CD14-positive monocyte (primary cell): ENCODE results near the gene USP25. TPM values are rescaled to one million over a fixed set of nuclear protein-coding genes. Genes with fewer than 3 reads are reported as not detected.

Experiments used
- DNase-seq, 3 donors: peaks; one replicate each; pipeline ENCODE4 v3.0.0-alpha.2; 2011 to 2022
- H2AFZ ChIP-seq: 2 replicates; pipeline ENCODE4 v1.6.0; 2012; ENCODE audit warnings: mild to moderate bottlenecking, low read depth, low read length, inconsistent platforms; ENCODE audit not compliant: insufficient read depth, poor library complexity, severe bottlenecking
- H3K27ac ChIP-seq, 2 donors: 1 replicate in 1 of 2; 2 replicates in 1 of 2; pipeline ENCODE4 v1.5.1; 2012 to 2013; ENCODE audit warnings: low read length in 2 of 2, control low read depth in 1 of 2, inconsistent platforms in 1 of 2, low read depth in 1 of 2, mild to moderate bottlenecking in 1 of 2
- H3K27me3 ChIP-seq, 2 donors: one replicate each; pipeline versions ENCODE4 v1.6.0 to v1.6.1; 2011 to 2013; ENCODE audit warnings: low read length in 2 of 2; ENCODE audit not compliant: control insufficient read depth in 2 of 2, insufficient read depth in 2 of 2
- H3K36me3 ChIP-seq, 2 donors: replicated peaks in 1 of 2; 1 replicate in 1 of 2; 2 replicates in 1 of 2; pipeline versions ENCODE4 v1.5.1 to v1.6.1; 2012 to 2013; ENCODE audit warnings: low read length in 2 of 2, control low read depth in 1 of 2, inconsistent platforms in 1 of 2, mild to moderate bottlenecking in 1 of 2; ENCODE audit not compliant: insufficient read depth in 2 of 2, control insufficient read depth in 1 of 2
- H3K4me1 ChIP-seq, 2 donors: 1 replicate in 1 of 2; 2 replicates in 1 of 2; pipeline versions ENCODE4 v1.5.1 to v1.6.1; 2012 to 2013; ENCODE audit warnings: low read length in 2 of 2, control low read depth in 1 of 2, inconsistent platforms in 1 of 2, mild to moderate bottlenecking in 1 of 2, moderate library complexity in 1 of 2; ENCODE audit not compliant: insufficient read depth in 2 of 2, control insufficient read depth in 1 of 2
- H3K4me2 ChIP-seq: replicated peaks from 2 replicates; pipeline ENCODE3; 2012; ENCODE audit warnings: low read length, moderate library complexity, mild to moderate bottlenecking; ENCODE audit not compliant: poor library complexity, severe bottlenecking; ENCODE audit errors: extremely low read depth
- H3K4me3 ChIP-seq, 3 experiments: fragments of 200-600 bp in 1 of 3; sonication (generic) in 1 of 3; replicated peaks in 1 of 3; 1 replicate in 2 of 3; 2 replicates in 1 of 3; pipeline ENCODE4 v1.5.1; 2011 to 2013; ENCODE audit warnings: low read length in 3 of 3, mild to moderate bottlenecking in 3 of 3, control low read depth in 2 of 3, low read depth in 2 of 3, inconsistent platforms in 1 of 3, moderate library complexity in 1 of 3
- H3K79me2 ChIP-seq: 2 replicates; pipeline ENCODE4 v1.6.0; 2012; ENCODE audit warnings: mild to moderate bottlenecking, control low read depth, inconsistent platforms, low read length, moderate library complexity; ENCODE audit not compliant: insufficient read depth
- H3K9ac ChIP-seq: 2 replicates; pipeline ENCODE4 v1.6.0; 2017; ENCODE audit warnings: low read length, mild to moderate bottlenecking; ENCODE audit not compliant: insufficient read depth, poor library complexity, severe bottlenecking
- H3K9me3 ChIP-seq, 2 donors: replicated peaks in 1 of 2; 1 replicate in 1 of 2; 2 replicates in 1 of 2; pipeline versions ENCODE4 v1.5.1 to v1.6.1; 2012 to 2013; ENCODE audit warnings: low read length in 2 of 2, control low read depth in 1 of 2; ENCODE audit not compliant: control insufficient read depth in 1 of 2, insufficient read depth in 1 of 2
- H4K20me1 ChIP-seq: 2 replicates; pipeline ENCODE4 v1.6.0; 2012; ENCODE audit warnings: mild to moderate bottlenecking, low read length, control low read depth, moderate library complexity; ENCODE audit not compliant: insufficient read depth
- H3K27ac Mint-ChIP-seq, 7 donors: one replicate each; pipeline ENCODE4 v1.8.0; 2020; ENCODE audit warnings: mild to moderate bottlenecking in 7 of 7, mixed read lengths in 7 of 7, moderate library complexity in 6 of 7, inconsistent platforms in 2 of 7
- H3K27me3 Mint-ChIP-seq, 3 donors: one replicate each; pipeline ENCODE4 v1.8.0; 2021 to 2022; ENCODE audit warnings: low read depth in 3 of 3, mild to moderate bottlenecking in 3 of 3, mixed read lengths in 3 of 3, moderate library complexity in 3 of 3, inconsistent platforms in 1 of 3
- H3K36me3 Mint-ChIP-seq, 2 donors: one replicate each; pipeline ENCODE4 v1.8.0; 2020; ENCODE audit warnings: mixed read lengths in 2 of 2, inconsistent platforms in 1 of 2, mild to moderate bottlenecking in 1 of 2
- H3K4me1 Mint-ChIP-seq: one replicate; pipeline ENCODE4 v1.8.0; 2020; ENCODE audit warnings: mild to moderate bottlenecking, mixed read lengths
- H3K4me3 Mint-ChIP-seq, 2 donors: one replicate each; pipeline ENCODE4 v1.8.0; 2020; ENCODE audit warnings: mild to moderate bottlenecking in 2 of 2, mixed read lengths in 2 of 2, moderate library complexity in 1 of 2
- H3K9me3 Mint-ChIP-seq, 7 donors: one replicate each; pipeline ENCODE4 v1.8.0; 2020 to 2022; ENCODE audit warnings: mixed read lengths in 7 of 7, mild to moderate bottlenecking in 6 of 7, moderate library complexity in 6 of 7, inconsistent platforms in 2 of 7
- CTCF ChIP-seq: fragments of 200-600 bp; IDR thresholded peaks from one replicate; pipeline ENCODE4 v1.8.0; 2022; ENCODE audit warnings: antibody characterized with exemption, mild to moderate bottlenecking
- WGBS: methylation state at CpG from one replicate; pipeline ENCODE4 v1.1.5; 2013; ENCODE audit warnings: missing lambda C conversion rate; ENCODE audit not compliant: insufficient coverage; 5-methylcytosine and 5-hydroxymethylcytosine counted together
- intact Hi-C, 2 donors: fragments of 100-400 bp; cut with micrococcal nuclease; formaldehyde crosslinking; loops; one replicate each; pipeline versions ENCODE4 v1.15.0 to v1.15.1; 2023
- polyA plus RNA-seq, 3 donors: library from polyadenylated mRNA; depleted of rRNA in 1 of 3; unstranded in 2 of 3; stranded (reverse) in 1 of 3; fragments of 300-500 nt in 2 of 3; fragments of >200 nt in 1 of 3; fragmentation: Illumina TruSeq in 2 of 3; gene quantifications; 1 replicate in 2 of 3; 2 replicates in 1 of 3; pipeline ENCODE4 v1.2.3, GENCODE V29; 2012 to 2021

USP25 gene
- polyA plus RNA-seq, 3 donors = 7.2 to 15.6 (median 9.6) TPM

GRCh38 chr21:15795533-15795932 is 65.8 kb downstream of the USP25 start:
- Histone ChIP-seq H3K27me3 (no peaks in the 10 kb centered on the region), H3K36me3 (peaks cover 18 to 77% of the 10 kb centered on the region in 2 donors), H3K79me2 (peaks cover 28% of the 10 kb centered on the region), H2AFZ (no peak overlapping the region), H3K4me3 (no peak overlapping the region), H3K9me3 (no peaks in the 10 kb centered on the region), H3K27ac (peak overlapping the region in 1 of 2 donors; percentile 17), H3K4me1 (no peaks in the 10 kb centered on the region), H3K9ac (no peak overlapping the region), H4K20me1 (peaks cover 89% of the 10 kb centered on the region), H3K4me2 (no peak overlapping the region)
- TF ChIP-seq CTCF = no peak
- WGBS = 69% methylated on average over 2 of the region's 4 CpGs
- no peak overlapping the region for H3K27ac Mint-ChIP-seq
- H3K4me3 Mint-ChIP-seq = no peak overlapping the region
- H3K36me3 Mint-ChIP-seq = peaks cover 49 to 52% of the 10 kb centered on the region in 2 donors
- H3K9me3 Mint-ChIP-seq = no peaks in the 10 kb centered on the region
- H3K4me1 Mint-ChIP-seq = peaks cover 6% of the 10 kb centered on the region
- no peak for DNase-seq
- no peaks in the 10 kb centered on the region for H3K27me3 Mint-ChIP-seq
- intact Hi-C loops = no loop called here

- TF ChIP-seq CTCF = no peak
- WGBS = no CpG with 5 or more reads among the region's 3 CpGs
- H3K9me3 Mint-ChIP-seq = no peaks in the 10 kb centered on the region
Observed at GRCh38 chr21:15797577-15798363, 68.0 kb downstream of the USP25 start.

More at GRCh38 chr21:15797577-15798363, 68.0 kb downstream of the USP25 start:
- H3K4me2 ChIP-seq = no peak overlapping the region
- H3K9ac ChIP-seq = no peak overlapping the region
- peak overlapping the region in 1 of 2 donors; percentile 48 for H3K27ac ChIP-seq
- Mint-ChIP-seq H3K4me3 (no peak overlapping the region), H3K36me3 (peaks cover 52 to 55% of the 10 kb centered on the region in 2 donors), H3K27me3 (no peaks in the 10 kb centered on the region), H3K27ac (peak overlapping the region in 3 of 7 donors; percentile 18 to 52 (median 46)), H3K4me1 (peaks cover 6% of the 10 kb centered on the region)
- no peak for DNase-seq
- H3K4me1 ChIP-seq = no peaks in the 10 kb centered on the region
- H3K9me3 ChIP-seq = no peaks in the 10 kb centered on the region
- intact Hi-C loops = no loop called here
- H3K36me3 ChIP-seq = peaks cover 20 to 74% of the 10 kb centered on the region in 2 donors
- H2AFZ ChIP-seq = no peak overlapping the region
- no peaks in the 10 kb centered on the region for H3K27me3 ChIP-seq
- H3K4me3 ChIP-seq = no peak overlapping the region
- H4K20me1 ChIP-seq = peaks cover 81% of the 10 kb centered on the region
- peaks cover 19% of the 10 kb centered on the region for H3K79me2 ChIP-seq
